ENCODE measurements around the gene ALOX15.

Gene ALOX15

GRCh38 chr17:4667166-4667565, 25.7 kb upstream of the ALOX15 start:
- no peak for TF ChIP-seq EZH2phosphoT487 (conservative IDR thresholded peaks at IDR 0.05; ENCODE audit: low read length)
- TF ChIP-seq CTCF (IDR thresholded peaks at IDR 0.05; ENCODE audit: insufficient read depth, low read length, poor library complexity, severe bottlenecking), result no peak
- Histone ChIP-seq H4K20me1 (ENCODE audit: low read depth, low read length) (no peaks in the 10 kb centered on the region), H3F3A (ENCODE audit: insufficient read depth) (peaks cover 2% of the 10 kb centered on the region; the same call in 1 of the 2 replicates), H3K4me2 (ENCODE audit: low read depth, low read length, poor library complexity, severe bottlenecking) (no peak overlapping the region), H3K36me3 (ENCODE audit: low read length) (no peaks in the 10 kb centered on the region), H3K27me3 (ENCODE audit: low read length) (no peaks in the 10 kb centered on the region), H3K9me2 (replicated peaks; ENCODE audit: insufficient read depth, low read length) (no peaks in the 10 kb centered on the region), H3K9ac (ENCODE audit: low read length) (no peak overlapping the region), H3K27ac (ENCODE audit: low read depth, low read length) (no peak overlapping the region), H3K9me3 (ENCODE audit: insufficient read depth, low read length) (no peaks in the 10 kb centered on the region), H2AFZ (ENCODE audit: low read depth, low read length, severe bottlenecking) (no peak overlapping the region), H3K79me2 (ENCODE audit: insufficient read depth, low read length) (no peaks in the 10 kb centered on the region), H3K4me3 (ENCODE audit: insufficient read depth, low read length, poor library complexity, severe bottlenecking) (no peak overlapping the region)

- Histone ChIP-seq H3K27ac (ENCODE audit: low read depth, low read length) (no peak overlapping the region), H3K9ac (ENCODE audit: low read length) (no peak overlapping the region), H3K4me3 (ENCODE audit: insufficient read depth, low read length, poor library complexity, severe bottlenecking) (no peak overlapping the region), H3K27me3 (ENCODE audit: low read length) (no peaks in the 10 kb centered on the region), H3K4me2 (ENCODE audit: low read depth, low read length, poor library complexity, severe bottlenecking) (no peak overlapping the region), H4K20me1 (ENCODE audit: low read depth, low read length) (no peaks in the 10 kb centered on the region), H3K79me2 (ENCODE audit: insufficient read depth, low read length) (no peaks in the 10 kb centered on the region), H3F3A (ENCODE audit: insufficient read depth) (peaks cover 3% of the 10 kb centered on the region; the same call in 1 of the 2 replicates), H2AFZ (ENCODE audit: low read depth, low read length, severe bottlenecking) (no peak overlapping the region), H3K9me3 (ENCODE audit: insufficient read depth, low read length) (no peaks in the 10 kb centered on the region), H3K36me3 (ENCODE audit: low read length) (no peaks in the 10 kb centered on the region), H3K9me2 (replicated peaks; ENCODE audit: insufficient read depth, low read length) (no peaks in the 10 kb centered on the region)
- TF ChIP-seq CTCF (IDR thresholded peaks at IDR 0.05; ENCODE audit: insufficient read depth, low read length, poor library complexity, severe bottlenecking) (no peak), EZH2phosphoT487 (conservative IDR thresholded peaks at IDR 0.05; ENCODE audit: low read length) (no peak)
Observed at GRCh38 chr17:4666296-4666695, 24.8 kb upstream of the ALOX15 start.

GRCh38 chr17:4665027-4665426, 23.5 kb upstream of the ALOX15 start:
- H3K9ac ChIP-seq (ENCODE audit: low read length), result no peak overlapping the region
- H4K20me1 ChIP-seq (ENCODE audit: low read depth, low read length), result no peaks in the 10 kb centered on the region
- no peaks in the 10 kb centered on the region for H3K36me3 ChIP-seq (ENCODE audit: low read length)
- no peak overlapping the region for H3K4me2 ChIP-seq (ENCODE audit: low read depth, low read length, poor library complexity, severe bottlenecking)
- H3K27ac ChIP-seq (ENCODE audit: low read depth, low read length), result no peak overlapping the region
- peaks cover 3% of the 10 kb centered on the region; the same call in 1 of the 2 replicates for H3F3A ChIP-seq (ENCODE audit: insufficient read depth)
- H3K79me2 ChIP-seq (ENCODE audit: insufficient read depth, low read length), result no peaks in the 10 kb centered on the region
- no peaks in the 10 kb centered on the region for H3K27me3 ChIP-seq (ENCODE audit: low read length)
- H3K4me3 ChIP-seq (ENCODE audit: insufficient read depth, low read length, poor library complexity, severe bottlenecking), result no peak overlapping the region
- no peaks in the 10 kb centered on the region for H3K9me2 ChIP-seq (replicated peaks; ENCODE audit: insufficient read depth, low read length)
- TF ChIP-seq EZH2phosphoT487 (conservative IDR thresholded peaks at IDR 0.05; ENCODE audit: low read length) (no peak), CTCF (IDR thresholded peaks at IDR 0.05; ENCODE audit: insufficient read depth, low read length, poor library complexity, severe bottlenecking) (no peak)
- H3K9me3 ChIP-seq (ENCODE audit: insufficient read depth, low read length), result no peaks in the 10 kb centered on the region
- H2AFZ ChIP-seq (ENCODE audit: low read depth, low read length, severe bottlenecking), result no peak overlapping the region

Data from SU-DHL-6 (cell line).